Activated naive CD4-positive, alpha-beta T cell treated with anti-CD3 and anti-CD28 coated beads, Interleukin-2, amount 10 ng/mL, durations not matched to agents 5 hours and 36 hours (primary cell): ENCODE data around the gene RNF151. TPM values are rescaled to one million over a fixed set of nuclear protein-coding genes. Genes with fewer than 3 reads are reported as not detected.

Source experiments
- total RNA-seq, 2 experiments: library from RNA; stranded (reverse); gene quantifications; one replicate each; pipeline ENCODE4 v1.2.3, GENCODE V29; 2021

The RNF151 gene, protein sequence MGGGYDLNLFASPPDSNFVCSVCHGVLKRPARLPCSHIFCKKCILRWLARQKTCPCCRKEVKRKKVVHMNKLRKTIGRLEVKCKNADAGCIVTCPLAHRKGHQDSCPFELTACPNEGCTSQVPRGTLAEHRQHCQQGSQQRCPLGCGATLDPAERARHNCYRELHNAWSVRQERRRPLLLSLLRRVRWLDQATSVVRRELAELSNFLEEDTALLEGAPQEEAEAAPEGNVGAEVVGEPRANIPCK
- total RNA-seq = not detected

DNA sequence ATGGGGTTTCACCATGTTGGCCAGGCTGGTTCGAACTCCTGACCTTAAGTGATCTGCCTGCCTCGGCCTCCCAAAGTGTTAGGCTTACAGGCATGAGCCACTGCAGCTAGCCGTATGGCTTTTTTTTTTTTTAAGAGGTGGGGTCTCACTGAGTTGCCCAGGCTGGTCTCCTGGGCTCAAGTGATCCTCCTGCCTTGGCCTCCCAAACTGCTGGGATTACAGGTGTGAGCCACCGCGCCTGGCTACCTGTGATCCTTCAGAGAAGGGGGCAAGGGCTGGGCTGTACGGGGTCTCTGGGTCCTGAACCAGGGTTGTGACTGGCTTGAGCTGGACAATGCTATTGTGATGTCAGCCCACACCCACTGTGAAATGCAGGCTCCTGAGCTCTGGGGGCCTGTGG, at the start of gene RNF151:
TSS of gene RNF151 (plus strand) at position 397 of the 400 bp plus-strand sequence. CDS start 26 bp downstream, outside the sequence.

DNA sequence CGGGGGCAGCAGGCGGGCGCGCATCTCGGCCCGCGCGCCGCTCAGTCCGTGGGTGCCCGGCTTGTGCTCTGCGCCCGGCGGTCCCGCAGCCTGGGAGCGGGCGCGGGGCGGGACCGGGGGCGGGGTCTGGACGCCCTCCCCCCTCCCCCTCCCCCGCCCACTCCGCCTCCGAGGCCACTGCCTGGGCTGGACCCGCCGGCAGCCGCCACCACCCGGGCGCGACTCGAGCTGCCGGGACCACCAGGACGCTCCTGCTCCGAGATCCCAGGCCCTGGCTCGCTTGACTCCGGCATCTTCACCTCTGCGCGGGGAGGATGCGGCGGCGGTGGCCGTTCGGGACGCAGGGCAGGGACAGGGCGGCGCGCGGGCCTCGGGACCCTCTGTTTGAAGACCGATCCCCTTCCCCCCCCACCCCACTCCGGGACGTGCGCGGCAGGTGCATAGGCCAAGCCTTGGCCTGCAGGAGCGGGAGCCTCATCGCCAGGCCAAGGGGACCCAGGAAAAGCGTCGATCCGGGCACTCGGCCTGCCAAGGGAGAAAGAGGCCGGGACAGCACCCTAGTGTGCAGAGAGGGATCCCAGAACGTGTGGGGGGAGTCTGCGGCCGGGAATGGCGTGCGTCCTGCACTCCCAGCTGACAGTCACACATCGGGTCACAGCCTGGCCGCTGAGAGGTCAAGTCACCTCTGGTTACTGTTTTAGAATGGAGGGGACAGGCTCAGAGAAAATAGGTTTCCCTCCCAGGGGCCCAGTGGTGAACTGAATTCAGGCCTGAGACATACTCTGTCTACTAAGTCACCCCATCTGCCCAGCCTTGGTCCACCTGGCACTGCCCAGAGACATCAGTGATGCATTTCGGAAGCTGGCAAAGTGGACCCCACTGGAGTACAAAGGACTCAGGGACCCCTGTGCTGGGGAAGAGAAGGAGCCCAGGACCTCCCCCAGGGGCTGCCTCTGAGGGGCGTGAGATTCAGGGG, 48.0 kb upstream of the RNF151 start, which contains the start of gene HS3ST6:
TSS of gene HS3ST6 (minus strand) at position 65 of the 976 bp plus-strand sequence. CDS start 92 bp downstream, outside the sequence.

DNA sequence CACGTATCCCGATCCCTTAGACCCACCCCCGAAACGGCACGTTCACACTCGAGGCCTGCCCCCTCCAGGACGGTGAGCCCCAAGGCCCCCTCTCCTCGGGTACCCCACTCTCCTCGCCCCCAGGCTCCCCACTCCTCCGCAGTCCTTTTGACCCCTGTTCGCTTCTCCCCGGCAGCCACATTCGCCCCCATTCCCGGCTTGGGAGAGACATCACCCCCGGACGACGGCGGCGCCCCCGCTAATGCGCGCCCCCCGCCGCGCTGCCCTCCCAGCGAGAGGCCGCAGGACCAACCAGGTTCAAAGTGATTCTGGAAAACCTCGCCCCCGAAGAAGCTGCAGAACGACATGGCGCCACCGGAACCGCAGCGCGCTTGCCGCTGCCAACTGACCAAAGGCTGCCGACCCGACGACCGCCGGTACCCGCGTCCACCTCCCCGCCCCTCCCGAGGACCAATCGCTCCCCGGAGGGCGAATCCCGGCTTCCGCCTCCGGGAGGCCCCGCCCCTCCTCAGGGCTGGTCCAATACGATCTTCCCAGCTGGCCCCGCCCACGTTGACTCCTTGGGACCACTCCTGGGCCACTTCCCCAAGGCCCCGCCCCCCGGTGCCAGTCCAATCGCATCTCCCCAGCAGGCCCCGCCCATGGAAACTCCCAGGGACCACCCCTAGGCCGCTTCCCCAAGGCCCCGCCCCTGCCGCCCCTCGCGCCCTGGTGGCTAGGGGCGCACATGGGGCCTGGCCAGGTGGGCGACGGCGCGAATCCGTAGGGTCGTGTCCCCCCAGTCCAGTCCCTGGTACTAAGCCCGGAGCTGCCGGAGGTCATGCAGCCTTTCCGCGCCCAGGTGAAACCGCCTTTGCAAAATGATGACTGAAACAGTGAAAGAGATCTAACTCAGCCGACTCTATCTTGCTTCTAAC, 23.6 kb upstream of the RNF151 start, which contains the start of gene MSRB1:
TSS of gene MSRB1 (minus strand) at position 390 of the 917 bp plus-strand sequence. CDS start at position 347, 43 bp downstream.

DNA sequence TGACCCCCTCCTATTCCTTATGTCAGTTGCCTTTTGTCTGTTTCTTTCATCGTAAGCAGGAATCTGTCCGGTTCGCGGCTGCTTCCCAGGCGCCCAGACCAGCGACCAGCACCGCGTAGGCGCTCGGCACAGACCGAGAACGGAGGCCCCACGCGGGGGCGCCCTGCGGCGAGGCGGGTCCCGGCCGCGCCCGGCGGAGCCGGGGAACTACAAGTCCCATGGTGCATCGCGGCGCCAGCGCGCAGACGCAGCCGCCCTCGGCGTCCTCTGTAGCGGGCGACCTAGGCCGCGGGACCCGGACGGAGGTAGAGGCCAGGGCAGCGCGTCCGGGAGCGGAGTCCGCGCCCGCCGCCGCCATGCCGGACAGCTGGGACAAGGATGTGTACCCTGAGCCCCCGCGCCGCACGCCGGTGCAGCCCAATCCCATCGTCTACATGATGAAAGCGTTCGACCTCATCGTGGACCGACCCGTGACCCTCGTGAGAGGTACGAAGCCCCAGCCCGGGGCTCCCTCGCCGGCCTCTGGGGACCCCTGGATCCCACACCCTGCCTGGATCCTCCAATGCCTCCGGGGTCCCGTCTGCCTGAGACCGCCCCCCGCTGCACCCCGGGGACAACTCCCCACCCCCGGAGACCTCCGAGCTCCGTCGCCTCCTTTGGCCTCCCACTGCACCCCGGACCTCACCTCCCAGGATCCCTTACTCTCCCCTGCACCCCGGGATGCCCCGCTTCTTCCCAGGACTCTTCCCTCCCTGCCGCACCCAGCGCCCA, 7.2 kb upstream of the RNF151 start, which contains the start of gene NDUFB10:
TSS of gene NDUFB10 (plus strand) at position 270 of the 771 bp plus-strand sequence. CDS start at position 357, 87 bp downstream.

DNA sequence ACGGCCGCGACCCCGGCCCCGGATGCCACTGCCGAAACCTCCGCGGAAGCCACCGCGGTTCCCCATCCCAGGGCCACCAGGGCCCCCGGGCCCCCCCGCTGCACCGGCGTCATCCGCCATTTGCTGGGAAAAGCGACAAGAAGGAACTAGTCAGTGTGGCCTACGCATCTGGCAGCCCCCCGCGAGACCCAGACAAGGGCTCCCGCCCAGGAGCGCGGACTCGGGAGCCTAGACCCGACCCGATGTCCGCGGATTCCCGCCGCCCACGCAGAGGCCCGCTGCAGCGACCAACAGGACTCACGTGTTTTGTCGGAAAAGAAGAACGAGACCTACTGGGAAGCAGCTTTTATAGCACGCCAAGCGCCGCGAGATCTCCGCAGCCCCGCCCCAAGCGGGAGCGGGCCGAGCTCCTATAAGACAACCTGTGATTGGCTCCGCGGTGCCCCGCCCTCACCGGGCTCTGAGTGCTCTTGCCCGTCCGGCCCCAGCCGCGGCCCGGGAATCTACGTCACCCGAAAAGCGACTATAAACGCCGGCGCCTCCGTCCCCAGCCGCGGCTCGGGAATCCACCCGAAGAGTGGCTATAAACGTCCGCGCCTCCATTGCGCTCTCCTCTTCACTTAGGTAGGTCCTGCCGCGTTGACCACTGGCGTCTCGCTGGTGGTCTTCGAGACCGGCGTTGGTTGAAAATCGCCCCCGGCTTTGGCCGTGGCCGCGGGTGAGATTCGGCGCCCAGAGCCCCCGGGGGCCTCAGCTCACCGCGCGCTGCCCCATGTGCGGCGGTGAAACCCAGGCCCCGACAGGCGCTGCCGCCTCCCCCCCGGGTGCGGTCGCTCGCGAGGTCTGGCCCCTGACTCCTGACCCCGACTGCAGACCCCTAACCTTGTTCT, 1.9 kb upstream of the RNF151 start, which contains the start of gene RPS2:
TSS of gene RPS2 (minus strand) at position 321 of the 890 bp plus-strand sequence. CDS start at position 120, 201 bp downstream.

DNA sequence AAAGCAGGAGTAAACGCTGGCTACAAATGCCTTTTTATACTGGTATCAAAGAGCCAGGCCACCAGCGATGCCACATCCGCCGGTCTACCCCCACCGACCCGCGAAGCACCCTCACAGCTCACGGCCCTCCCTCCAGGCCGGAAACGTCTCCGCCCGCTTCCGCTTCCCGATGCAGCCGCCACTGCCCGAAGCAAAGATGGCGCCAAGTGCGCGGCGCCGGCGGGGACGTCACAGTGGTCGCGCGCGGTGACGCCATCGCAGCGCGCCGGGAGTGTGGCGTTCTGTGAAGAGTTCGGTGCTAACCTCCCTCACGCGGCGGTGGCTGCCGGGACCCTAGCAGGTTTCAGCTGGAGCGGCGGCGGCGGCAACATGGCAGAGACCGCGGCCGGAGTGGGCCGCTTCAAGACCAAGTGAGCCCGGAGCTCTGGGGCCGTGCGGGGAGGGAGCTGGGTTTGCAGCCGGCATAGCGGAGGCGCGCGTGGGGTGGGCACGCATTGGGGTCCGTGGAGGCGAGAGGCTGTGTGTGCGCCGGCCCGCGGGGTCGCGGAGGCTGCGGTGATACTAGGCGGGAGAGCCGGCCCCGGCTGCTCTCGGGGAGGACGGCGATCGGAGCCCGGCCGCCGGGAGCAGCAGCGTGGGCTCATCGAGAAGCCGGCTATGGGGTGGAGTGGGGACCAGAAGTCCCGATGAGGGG, 5.3 kb downstream of the RNF151 start, which contains the start of gene TBL3:
TSS of gene TBL3 (plus strand) at position 258 of the 694 bp plus-strand sequence. CDS start at position 370, 112 bp downstream.

DNA sequence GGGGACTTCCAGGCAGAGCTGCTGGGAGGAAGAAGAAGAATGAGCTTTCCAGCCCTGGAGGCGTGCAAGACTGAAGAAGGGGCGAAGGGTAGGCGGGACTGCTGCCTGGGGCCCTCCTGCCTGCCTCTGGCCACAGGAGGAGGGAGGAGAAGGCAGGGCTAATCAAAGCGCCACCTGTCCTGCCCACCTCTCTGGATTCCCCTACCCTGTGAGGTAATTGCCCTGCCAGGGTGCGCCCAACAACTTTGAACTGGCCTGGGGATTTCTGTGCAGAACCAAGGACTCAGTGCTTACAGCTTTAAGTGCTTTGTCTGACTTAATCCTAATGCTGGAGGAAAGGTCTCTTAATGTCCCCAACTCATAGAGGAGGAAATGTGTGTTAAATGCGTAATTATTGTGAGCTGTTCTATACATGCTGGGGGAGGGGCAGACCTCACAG, 14.8 kb downstream of the RNF151 start, which contains the start of gene NOXO1:
TSS of gene NOXO1 (minus strand) at position 72 of the 439 bp plus-strand sequence. CDS start 290 bp downstream, outside the sequence.

DNA sequence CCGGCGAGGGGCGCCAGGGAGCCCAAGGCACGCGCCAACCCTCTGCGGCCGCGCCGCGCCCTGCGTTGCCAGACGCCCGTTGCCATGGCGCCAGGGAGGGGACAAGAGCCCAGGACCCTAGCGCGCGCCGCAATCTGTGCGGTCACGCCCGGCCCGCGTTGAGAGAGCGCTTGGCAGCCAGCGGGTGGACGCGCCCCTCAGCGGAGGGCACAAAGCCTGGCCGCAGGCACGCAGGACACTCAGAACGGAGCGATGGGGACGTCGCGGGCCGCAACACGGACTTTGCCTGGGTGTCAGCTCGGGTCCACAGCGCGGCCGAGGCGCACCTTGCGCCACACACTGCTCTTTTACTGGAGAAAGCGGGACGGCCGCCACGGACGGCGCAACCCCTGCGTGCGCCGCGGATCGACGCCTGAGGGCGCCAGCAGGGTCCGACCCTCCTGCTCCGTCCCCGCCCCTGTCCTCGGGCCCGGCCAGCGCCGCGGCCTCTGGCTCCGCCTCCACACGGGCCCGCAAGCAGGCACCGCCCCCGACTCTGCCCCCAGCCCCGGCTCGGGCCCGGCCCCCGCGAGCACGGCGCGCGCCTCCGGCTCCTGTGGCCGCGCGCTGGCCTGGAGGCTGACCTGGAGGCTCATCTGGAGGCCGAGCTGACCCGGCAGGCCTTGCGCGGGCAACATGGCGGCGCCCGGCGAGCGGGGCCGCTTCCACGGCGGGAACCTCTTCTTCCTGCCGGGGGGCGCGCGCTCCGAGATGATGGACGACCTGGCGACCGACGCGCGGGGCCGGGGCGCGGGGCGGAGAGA, 17.1 kb downstream of the RNF151 start, which contains the start of gene GFER:
TSS of gene GFER (plus strand) at position 650 of the 803 bp plus-strand sequence. CDS start at position 676, 26 bp downstream.

DNA sequence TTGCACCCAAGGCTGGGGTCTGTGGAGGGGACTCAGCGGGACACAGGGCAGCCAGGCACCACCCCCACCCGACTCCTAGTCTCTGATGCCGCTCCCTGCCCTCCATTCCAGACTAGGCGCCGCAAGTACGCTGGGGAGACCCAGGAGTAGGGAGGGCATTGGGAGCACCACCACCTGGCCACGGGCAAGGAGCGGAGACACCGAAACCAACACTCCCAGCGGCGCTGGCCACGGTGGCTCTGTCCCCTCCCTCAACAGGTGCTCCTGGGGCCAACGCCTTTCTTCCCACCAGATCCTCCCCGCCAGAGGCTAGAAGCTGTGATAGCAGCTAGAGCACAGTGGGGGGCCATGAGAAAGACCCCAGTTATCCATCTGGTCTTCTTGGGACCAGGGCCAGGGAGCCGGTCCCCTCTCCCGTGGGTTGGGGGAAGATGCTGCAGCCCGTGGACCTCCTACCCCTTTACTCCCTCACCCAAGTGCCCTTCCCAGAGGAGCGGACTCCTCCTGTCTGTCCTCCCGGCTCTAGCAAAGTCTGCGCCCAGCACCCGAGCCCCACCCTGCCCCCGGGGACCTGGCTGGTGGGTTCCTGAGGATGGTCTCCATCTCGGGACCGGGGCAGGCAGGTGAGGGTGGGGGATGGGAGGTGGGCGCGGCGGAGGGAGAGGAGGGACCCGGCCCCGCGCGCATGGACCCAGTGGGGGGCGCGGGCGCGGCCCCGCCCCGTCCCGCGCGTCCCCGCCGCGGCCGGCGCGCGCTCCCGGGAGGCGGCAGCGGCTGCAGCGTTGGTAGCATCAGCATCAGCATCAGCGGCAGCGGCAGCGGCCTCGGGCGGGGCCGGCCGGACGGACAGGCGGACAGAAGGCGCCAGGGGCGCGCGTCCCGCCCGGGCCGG, 22.8 kb downstream of the RNF151 start, which contains the start of gene SYNGR3:
TSS of gene SYNGR3 (plus strand) at position 762 of the 892 bp plus-strand sequence. CDS start 133 bp downstream, outside the sequence.

DNA sequence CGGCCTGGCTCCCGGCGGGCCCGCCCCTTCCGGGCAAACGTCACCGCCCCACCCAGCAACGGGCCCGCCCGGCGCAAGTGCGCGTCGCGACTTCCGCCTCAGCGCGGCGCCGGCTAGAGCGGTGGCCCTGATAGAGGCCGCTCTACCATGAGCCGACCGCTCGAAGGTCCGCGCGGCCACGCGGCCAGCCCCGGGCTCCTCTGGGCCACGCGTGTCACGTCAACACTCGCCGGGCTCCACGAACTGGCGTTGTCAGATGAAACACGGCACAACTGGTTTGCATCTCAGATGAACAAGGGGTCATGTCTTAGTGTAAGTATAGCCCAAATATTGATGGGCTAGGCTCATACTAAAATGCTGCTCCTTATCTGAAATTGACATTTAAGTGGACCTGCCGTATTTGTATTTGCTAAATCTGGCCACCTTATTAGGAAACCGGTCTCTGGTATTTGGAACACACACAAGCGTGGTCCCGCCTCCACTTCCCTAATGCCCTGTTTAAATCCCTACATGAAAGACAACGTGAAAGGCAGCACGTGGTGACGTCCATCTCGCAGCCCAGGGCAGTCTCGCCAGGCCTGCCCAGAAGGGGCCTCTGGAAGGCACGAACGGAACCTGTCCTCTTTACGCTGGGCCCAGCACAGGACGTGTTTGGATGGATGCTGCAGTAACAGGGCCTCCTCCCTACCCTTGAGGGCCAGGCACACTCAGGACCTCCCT, 43.3 kb downstream of the RNF151 start, which contains the start of gene ZNF598:
TSS of gene ZNF598 (minus strand) at position 31 of the 720 bp plus-strand sequence.

Other genes starting within 250 kb of the RNF151 start
- 10 to 100 TPM; 43.1 to 45.1 TPM for gene NME3, start 195.3 kb upstream of the RNF151 start, total RNA-seq
- gene EME2, start 194.0 kb upstream of the RNF151 start, total RNA-seq = 10 to 100 TPM; 26.6 to 27.4 TPM
- 10 to 100 TPM; 88.3 to 89.4 TPM for gene MRPS34, start 193.7 kb upstream of the RNF151 start, total RNA-seq
- 10 to 100 TPM; 53.5 to 53.7 TPM for gene SPSB3, start 184.3 kb upstream of the RNF151 start, total RNA-seq
- gene NUBP2, start 183.9 kb upstream of the RNF151 start, total RNA-seq = 10 to 100 TPM; 45.7 to 47.8 TPM
- under 1 TPM in 1 of 2 experiments, not detected in 1; 0.15 TPM for gene IGFALS, start 173.2 kb upstream of the RNF151 start, total RNA-seq
- 10 to 100 TPM; 41.0 to 44.3 TPM for gene HAGH, start 140.0 kb upstream of the RNF151 start, total RNA-seq
- gene FAHD1, start 139.7 kb upstream of the RNF151 start, total RNA-seq = 10 to 100 TPM; 11.3 to 11.5 TPM
- gene MEIOB, start 94.7 kb upstream of the RNF151 start, total RNA-seq = not detected
- gene HS3ST6, start 48.4 kb upstream of the RNF151 start, total RNA-seq = not detected
- gene MSRB1, start 23.7 kb upstream of the RNF151 start, total RNA-seq = 10 to 100 TPM; 13.7 to 13.8 TPM
- not detected for gene RPL3L, start 12.2 kb upstream of the RNF151 start, total RNA-seq
- 100 to 1,000 TPM; 110 to 120 TPM for gene NDUFB10, start 7.3 kb upstream of the RNF151 start, total RNA-seq
- 1,000 to 10,000 TPM; 3,275 to 3,410 TPM for gene RPS2, start 2.0 kb upstream of the RNF151 start, total RNA-seq
- 10 to 100 TPM; 24.4 to 27.4 TPM for gene TBL3, start 5.2 kb downstream of the RNF151 start, total RNA-seq
- gene NOXO1, start 14.6 kb downstream of the RNF151 start, total RNA-seq = under 1 TPM; 0.40 to 0.77 TPM
- gene GFER, start 17.3 kb downstream of the RNF151 start, total RNA-seq = 10 to 100 TPM; 26.6 to 27.3 TPM
- gene SYNGR3, start 23.1 kb downstream of the RNF151 start, total RNA-seq = 1 to 10 TPM; 2.2 to 2.8 TPM
- gene ZNF598, start 43.0 kb downstream of the RNF151 start, total RNA-seq = 10 to 100 TPM; 51.5 to 52.2 TPM
- under 1 TPM; 0.24 to 0.48 TPM for gene NPW, start 52.9 kb downstream of the RNF151 start, total RNA-seq
- gene NHERF2, start 60.0 kb downstream of the RNF151 start, total RNA-seq = 1 to 10 TPM; 2.8 to 3.2 TPM
- gene NTHL1, start 81.0 kb downstream of the RNF151 start, total RNA-seq = 10 to 100 TPM; 21.4 to 21.8 TPM
- 100 to 1,000 TPM; 106 to 109 TPM for gene TSC2, start 81.1 kb downstream of the RNF151 start, total RNA-seq
- gene PKD1, start 169.0 kb downstream of the RNF151 start, total RNA-seq = 10 to 100 TPM; 66.5 to 78.0 TPM
- gene RAB26, start 181.8 kb downstream of the RNF151 start, total RNA-seq = under 1 TPM in 1 of 2 experiments, not detected in 1; 0.15 TPM
- 10 to 100 TPM; 57.4 to 58.9 TPM for gene TRAF7, start 188.9 kb downstream of the RNF151 start, total RNA-seq
- gene CASKIN1, start 229.7 kb downstream of the RNF151 start, total RNA-seq = under 1 TPM; 0.28 to 0.39 TPM
- gene MLST8, start 238.6 kb downstream of the RNF151 start, total RNA-seq = 10 to 100 TPM; 30.6 to 34.2 TPM
- 10 to 100 TPM; 11.9 to 12.7 TPM for gene BRICD5, start 244.0 kb downstream of the RNF151 start, total RNA-seq
- gene PGP, start 248.0 kb downstream of the RNF151 start, total RNA-seq = 10 to 100 TPM; 17.4 to 17.5 TPM